WTC11 (cell line): Measurements from ENCODE around the gene FCER1G. TPM values are rescaled to one million over a fixed set of nuclear protein-coding genes. Genes with fewer than 3 reads are reported as not detected.

Source experiments
- ATAC-seq: fragments of 200-7000 bp; cut with Tn5 transposase; 2 replicates; pipeline ENCODE4 v1.10.0; 2021; ENCODE audit warnings: mild to moderate bottlenecking, moderate library complexity
- CTCF ChIA-PET: fragments of 300-600 bp; sonication (Branson Sonifier 250); formaldehyde crosslinking; loops from one replicate; lab custom pipeline; 2021; ENCODE audit warnings: antibody characterized with exemption; lab: Charles Lee
- POLR2A ChIA-PET: fragments of 350-600 bp; sonication (Branson Sonifier 250); formaldehyde crosslinking; loops from one replicate; lab custom pipeline; 2021; ENCODE audit warnings: antibody characterized with exemption; lab: Charles Lee
- DNase-seq: peaks from one replicate; pipeline ENCODE4 v3.0.0; 2021; ENCODE audit warnings: low spot score
- H3K27ac Mint-ChIP-seq: 2 replicates; pipeline ENCODE4 v1.8.0; 2021; ENCODE audit warnings: mixed read lengths
- H3K27me3 Mint-ChIP-seq: 2 replicates; pipeline ENCODE4 v1.8.0; 2021; ENCODE audit warnings: low read depth, mild to moderate bottlenecking, moderate library complexity, mixed read lengths
- H3K36me3 Mint-ChIP-seq: 2 replicates; pipeline ENCODE4 v1.8.0; 2021; ENCODE audit warnings: mixed read lengths
- H3K4me1 Mint-ChIP-seq: 2 replicates; pipeline ENCODE4 v1.8.0; 2022; ENCODE audit warnings: mixed read lengths
- H3K4me3 Mint-ChIP-seq: 2 replicates; pipeline ENCODE4 v1.8.0; 2021; ENCODE audit warnings: mild to moderate bottlenecking, moderate library complexity, mixed read lengths
- H3K9me3 Mint-ChIP-seq: 2 replicates; pipeline ENCODE4 v1.8.0; 2021; ENCODE audit warnings: mixed read lengths
- ATF1 ChIP-seq: sonication (generic); formaldehyde crosslinking; IDR thresholded peaks from 2 replicates; pipeline ENCODE4 v1.8.1; 2023; ENCODE audit warnings: mild to moderate bottlenecking, moderate library complexity, missing genetic modification reagents
- ATF3 ChIP-seq: sonication (generic); formaldehyde crosslinking; conservative IDR thresholded peaks from 2 replicates; pipeline ENCODE4 v1.8.1; 2022; ENCODE audit warnings: mild to moderate bottlenecking, missing genetic modification reagents
- CTCF ChIP-seq: fragments of 200-600 bp; IDR thresholded peaks from 2 replicates; pipeline ENCODE4 v1.8.0; 2022; ENCODE audit warnings: antibody characterized with exemption
- ELF4 ChIP-seq: sonication (generic); formaldehyde crosslinking; IDR thresholded peaks from 2 replicates; pipeline ENCODE4 v1.8.1; 2022; ENCODE audit warnings: low read depth, mild to moderate bottlenecking, moderate library complexity, missing genetic modification reagents
- ETV6 ChIP-seq: sonication (generic); formaldehyde crosslinking; IDR thresholded peaks from 2 replicates; pipeline ENCODE4 v1.8.1; 2022; ENCODE audit warnings: mild to moderate bottlenecking, missing genetic modification reagents
- FOXP1 ChIP-seq: sonication (generic); formaldehyde crosslinking; IDR thresholded peaks from 2 replicates; pipeline ENCODE4 v1.8.0; 2022; ENCODE audit warnings: missing genetic modification reagents, mild to moderate bottlenecking, moderate library complexity, borderline replicate concordance
- IRF1 ChIP-seq: sonication (generic); formaldehyde crosslinking; IDR thresholded peaks from 2 replicates; pipeline ENCODE4 v1.8.0; 2023; ENCODE audit warnings: missing genetic modification reagents
- NFATC4 ChIP-seq: fragments of 250-450 bp; sonication (Bioruptor Pico); IDR thresholded peaks from 2 replicates; pipeline ENCODE4 v1.9.0; 2021; ENCODE audit warnings: mild to moderate bottlenecking
- NFYB ChIP-seq: sonication (generic); formaldehyde crosslinking; conservative IDR thresholded peaks from 2 replicates; pipeline ENCODE4 v1.8.0; 2022; ENCODE audit warnings: low read depth, missing genetic modification reagents
- PRDM15 ChIP-seq: sonication (generic); formaldehyde crosslinking; IDR thresholded peaks from 2 replicates; pipeline ENCODE4 v1.8.0; 2022; ENCODE audit warnings: missing genetic modification reagents
- SMAD3 ChIP-seq: sonication (generic); formaldehyde crosslinking; IDR thresholded peaks from 2 replicates; pipeline ENCODE4 v1.8.0; 2022; ENCODE audit warnings: missing genetic modification reagents, mild to moderate bottlenecking, borderline replicate concordance
- TCF7 ChIP-seq: sonication (generic); formaldehyde crosslinking; IDR thresholded peaks from 2 replicates; pipeline ENCODE4 v1.8.0; 2022; ENCODE audit warnings: mild to moderate bottlenecking, low read depth, missing genetic modification reagents, moderate library complexity
- TEAD1 ChIP-seq: sonication (generic); formaldehyde crosslinking; IDR thresholded peaks from 2 replicates; pipeline ENCODE4 v1.8.0; 2022; ENCODE audit warnings: mild to moderate bottlenecking, missing genetic modification reagents
- ZBTB21 ChIP-seq: sonication (generic); formaldehyde crosslinking; IDR thresholded peaks from 2 replicates; pipeline ENCODE4 v1.8.1; 2023; ENCODE audit warnings: mild to moderate bottlenecking, missing genetic modification reagents, borderline replicate concordance
- ZBTB43 ChIP-seq: sonication (generic); formaldehyde crosslinking; IDR thresholded peaks from 2 replicates; pipeline ENCODE4 v1.8.1; 2023; ENCODE audit warnings: mild to moderate bottlenecking, missing genetic modification reagents
- ZNF121 ChIP-seq: sonication (generic); formaldehyde crosslinking; IDR thresholded peaks from 2 replicates; pipeline ENCODE4 v1.8.0; 2023; ENCODE audit warnings: missing genetic modification reagents
- ZNF138 ChIP-seq: sonication (generic); formaldehyde crosslinking; conservative IDR thresholded peaks from 2 replicates; pipeline ENCODE4 v1.8.1; 2022; ENCODE audit warnings: mild to moderate bottlenecking, moderate library complexity, missing genetic modification reagents
- ZNF423 ChIP-seq: fragments of 250-450 bp; sonication (Bioruptor Pico); IDR thresholded peaks from 2 replicates; pipeline ENCODE4 v2.1.2; 2022; ENCODE audit warnings: mild to moderate bottlenecking, moderate library complexity
- ZNF425 ChIP-seq: fragments of 250-450 bp; sonication (Bioruptor Pico); conservative IDR thresholded peaks from 2 replicates; pipeline ENCODE4 v1.9.0; 2021; ENCODE audit warnings: mild to moderate bottlenecking
- ZNF512 ChIP-seq: sonication (generic); formaldehyde crosslinking; IDR thresholded peaks from 2 replicates; pipeline ENCODE4 v1.8.1; 2022; ENCODE audit warnings: missing genetic modification reagents, borderline replicate concordance
- ZNF532 ChIP-seq: fragments of 250-450 bp; sonication (Bioruptor Pico); IDR thresholded peaks from 2 replicates; pipeline ENCODE4 v1.9.0; 2021; ENCODE audit warnings: mild to moderate bottlenecking, borderline replicate concordance
- total RNA-seq: library from RNA; stranded (reverse); gene quantifications from 3 replicates; pipeline ENCODE4 v1.2.3, GENCODE V29; 2021

The FCER1G gene
- total RNA-seq, 1 experiment from 2014 or later = 0.85 TPM

- TF ChIP-seq ATF3 (CRISPR knock-in tag) = no peak
- TF ChIP-seq PRDM15 (CRISPR knock-in tag) = no peak
- no peak for TF ChIP-seq NFATC4
- TF ChIP-seq TEAD1 (CRISPR knock-in tag) = no peak
- TF ChIP-seq ETV6 (CRISPR knock-in tag) = no peak
- no peak for TF ChIP-seq ZNF512 (CRISPR knock-in tag)
- TF ChIP-seq NFYB (CRISPR knock-in tag) = no peak
Observed at GRCh38 chr1:161168906-161169305, 46.2 kb upstream of the FCER1G start (continued).

- no peaks in the 10 kb centered on the region for H3K27me3 Mint-ChIP-seq
- no peak overlapping the region for H3K4me3 Mint-ChIP-seq
- POLR2A ChIA-PET = no interaction called here
- no peak overlapping the region for H3K27ac Mint-ChIP-seq
- peaks cover 8% of the 10 kb centered on the region for H3K4me1 Mint-ChIP-seq
- DNase-seq (no peak), ATAC-seq (no peak)
- H3K36me3 Mint-ChIP-seq = peaks cover 48% of the 10 kb centered on the region
- no peaks in the 10 kb centered on the region for H3K9me3 Mint-ChIP-seq
- CTCF ChIA-PET = interaction anchor here (0.8 to 2.5 kb wide), 6 partner anchors 12 to 204 kb away, joined by 3 to 9 read pairs (median 3); partner anchors contain the start of genes APOA2, F11R, TOMM40L and USP21
- TF ChIP-seq ZNF121 (CRISPR knock-in tag) (no peak), ATF1 (no peak), ZNF423 (CRISPR knock-in tag) (no peak), ZNF138 (no peak), TCF7 (CRISPR knock-in tag) (no peak), ZBTB43 (CRISPR knock-in tag) (no peak), ELF4 (CRISPR knock-in tag) (no peak), IRF1 (no peak), TEAD1 (CRISPR knock-in tag) (no peak), NFATC4 (no peak), ZNF532 (CRISPR knock-in tag) (no peak), ZNF425 (CRISPR knock-in tag) (no peak), CTCF (no peak), SMAD3 (CRISPR knock-in tag) (no peak), ZBTB21 (CRISPR knock-in tag) (no peak), FOXP1 (CRISPR knock-in tag) (no peak)
Observed at GRCh38 chr1:161171191-161171590, 43.9 kb upstream of the FCER1G start.
